DOHH2 (cell line): ENCODE measurements around the gene SEC31A.

Source experiments
- H3F3A ChIP-seq: fragments of 200-600 bp; sonication (generic), shearing (Covaris generic); 2 replicates; pipeline ENCODE4 v1.6.0; 2016; ENCODE audit warnings: antibody characterized with exemption, mild to moderate bottlenecking; ENCODE audit not compliant: control insufficient read depth, insufficient read depth
- H3K27ac ChIP-seq: fragments of 200-600 bp; sonication (generic); 2 replicates; pipeline ENCODE4 v1.5.1; 2014; ENCODE audit warnings: low read depth, mild to moderate bottlenecking, low read length, moderate library complexity
- H3K27me3 ChIP-seq: fragments of 200-600 bp; sonication (generic); 2 replicates; pipeline ENCODE4 v1.6.1; 2014; ENCODE audit warnings: mild to moderate bottlenecking, low read length, mixed read lengths; ENCODE audit not compliant: control insufficient read depth
- H3K36me3 ChIP-seq: fragments of 200-600 bp; sonication (generic); 2 replicates; pipeline ENCODE4 v1.6.1; 2014; ENCODE audit warnings: mild to moderate bottlenecking, low read length, moderate library complexity, mixed read lengths; ENCODE audit not compliant: control insufficient read depth
- H3K4me1 ChIP-seq: fragments of 200-600 bp; sonication (generic); 2 replicates; pipeline ENCODE4 v1.6.1; 2014; ENCODE audit warnings: mild to moderate bottlenecking, low read length, mixed read lengths; ENCODE audit not compliant: control insufficient read depth
- H3K4me2 ChIP-seq: fragments of 200-600 bp; sonication (generic); 2 replicates; pipeline ENCODE4 v1.6.0; 2014; ENCODE audit warnings: mild to moderate bottlenecking, low read length, moderate library complexity
- H3K4me3 ChIP-seq: fragments of 200-600 bp; sonication (generic); 2 replicates; pipeline ENCODE4 v1.5.1; 2014; ENCODE audit warnings: mild to moderate bottlenecking, low read length, mixed read lengths
- H3K79me2 ChIP-seq: fragments of 200-600 bp; sonication (generic); 2 replicates; pipeline ENCODE4 v1.6.1; 2014; ENCODE audit warnings: mild to moderate bottlenecking, low read length, mixed read lengths; ENCODE audit not compliant: control insufficient read depth
- H3K9me2 ChIP-seq: fragments of 200-600 bp; sonication (generic); replicated peaks from 2 replicates; pipeline ENCODE4 v1.6.1; 2014; ENCODE audit warnings: mild to moderate bottlenecking, low read length, mixed read lengths; ENCODE audit not compliant: control insufficient read depth
- H3K9me3 ChIP-seq: fragments of 200-600 bp; sonication (generic); 2 replicates; pipeline ENCODE4 v1.6.1; 2014; ENCODE audit warnings: antibody characterized with exemption, low read length, mixed read lengths; ENCODE audit not compliant: control insufficient read depth, insufficient read depth
- H4K20me1 ChIP-seq: fragments of 200-600 bp; sonication (generic); 2 replicates; pipeline ENCODE4 v1.6.0; 2014; ENCODE audit warnings: low read depth, mild to moderate bottlenecking, antibody characterized with exemption, low read length, moderate library complexity; ENCODE audit not compliant: control insufficient read depth, insufficient read depth
- CTCF ChIP-seq: fragments of 200-600 bp; sonication (generic); IDR thresholded peaks from one replicate; pipeline ENCODE4 v1.5.1; 2014; ENCODE audit warnings: antibody characterized with exemption, mild to moderate bottlenecking, low read depth, low read length; ENCODE audit not compliant: poor library complexity, severe bottlenecking
- EZH2phosphoT487 ChIP-seq: fragments of 200-600 bp; sonication (generic); IDR thresholded peaks from 2 replicates; pipeline ENCODE4 v1.6.1; 2017; ENCODE audit warnings: borderline replicate concordance, mild to moderate bottlenecking, antibody characterized with exemption, low read length, moderate library complexity, mixed read lengths

The SEC31A gene

GRCh38 chr4:82801910-82802521 is 88.9 kb downstream of the SEC31A start:
- H3K4me2 ChIP-seq = no peak overlapping the region
- no peaks in the 10 kb centered on the region for H3K9me3 ChIP-seq
- peaks cover 14% of the 10 kb centered on the region for H3K79me2 ChIP-seq
- peaks cover 20% of the 10 kb centered on the region for H3K4me1 ChIP-seq
- no peaks in the 10 kb centered on the region for H4K20me1 ChIP-seq
- H3K27me3 ChIP-seq = no peaks in the 10 kb centered on the region
- H3K4me3 ChIP-seq = no peak overlapping the region
- H3F3A ChIP-seq = 0 out of 2 replicates have a peak, but pooled peaks cover 2% of the 10 kb centered on the region
- TF ChIP-seq EZH2phosphoT487 = no peak
- peak; percentile 57 for TF ChIP-seq CTCF
- no peaks in the 10 kb centered on the region for H3K9me2 ChIP-seq
- H3K27ac ChIP-seq = no peak overlapping the region
- H3K36me3 ChIP-seq = no peaks in the 10 kb centered on the region

GRCh38 chr4:82799006-82799881 is 91.7 kb downstream of the SEC31A start:
- Histone ChIP-seq H3K27ac (peak overlapping the region; percentile 28; the same call in 1 of the 2 replicates), H3K4me1 (peaks cover 22% of the 10 kb centered on the region), H3K9me2 (no peaks in the 10 kb centered on the region), H3F3A (0 out of 2 replicates have a peak, but pooled peaks cover 2% of the 10 kb centered on the region), H3K79me2 (peaks cover 31% of the 10 kb centered on the region), H3K4me3 (peak overlapping the region; percentile 88), H3K36me3 (no peaks in the 10 kb centered on the region; the same call in 1 of the 2 replicates), H3K27me3 (no peaks in the 10 kb centered on the region), H4K20me1 (no peaks in the 10 kb centered on the region), H3K9me3 (no peaks in the 10 kb centered on the region), H3K4me2 (peak overlapping the region; percentile 67)
- no peak for TF ChIP-seq CTCF

GRCh38 chr4:82798168-82799005 is 92.6 kb downstream of the SEC31A start, which contains the start of gene SCD5:
Gene SCD5 (minus strand): TSS chr4:82798796. CDS start chr4:82798537, 259 bp downstream.
- Histone ChIP-seq H3K9me3 (no peaks in the 10 kb centered on the region), H3K27ac (peak within 1 kb of the TSS; percentile 28; the same call in 1 of the 2 replicates), H3K9me2 (no peaks in the 10 kb centered on the region), H3K4me3 (peak within 1 kb of the TSS; percentile 88), H3K27me3 (no peaks in the 10 kb centered on the region), H3K79me2 (peaks cover 37% of the 10 kb centered on the region), H4K20me1 (no peaks in the 10 kb centered on the region), H3F3A (0 out of 2 replicates have a peak, but pooled peaks cover 2% of the 10 kb centered on the region), H3K36me3 (no peaks in the 10 kb centered on the region; the same call in 1 of the 2 replicates), H3K4me1 (peaks cover 22% of the 10 kb centered on the region), H3K4me2 (peak within 1 kb of the TSS; percentile 67)
- TF ChIP-seq CTCF (no peak), EZH2phosphoT487 (no peak)
